Naive B cell (primary cell): Measurements from ENCODE around the gene STAT5B. TPM values are rescaled to one million over a fixed set of nuclear protein-coding genes. Genes with fewer than 3 reads are reported as not detected.
A peak's percentile ranks its signal among the peaks of the same experiment; 100 is the strongest.
"Not testable (repeated sequence)": the region's sequence is repeated elsewhere in the genome, so short reads cannot be mapped to it uniquely, and the experiment has no call there.

Experiments used
- ATAC-seq, 2 donors: fragments of 150-1000 bp; cut with Tn5 transposase; 2 replicates each; pipeline ENCODE4 v1.10.0; 2021; ENCODE audit warnings: low read depth in 2 of 2, mild to moderate bottlenecking in 2 of 2, moderate library complexity in 2 of 2
- DNase-seq: peaks from one replicate; pipeline ENCODE4 v3.0.0; 2022
- H3K27ac Mint-ChIP-seq, 6 donors: one replicate each; pipeline ENCODE4 v1.8.0; 2020 to 2022; ENCODE audit warnings: mild to moderate bottlenecking in 6 of 6, mixed read lengths in 6 of 6, moderate library complexity in 5 of 6, inconsistent platforms in 2 of 6
- H3K27me3 Mint-ChIP-seq, 3 donors: one replicate each; pipeline ENCODE4 v1.8.0; 2021 to 2022; ENCODE audit warnings: mixed read lengths in 3 of 3, mild to moderate bottlenecking in 1 of 3
- H3K36me3 Mint-ChIP-seq, 2 donors: one replicate each; pipeline ENCODE4 v1.8.0; 2020 to 2022; ENCODE audit warnings: mixed read lengths in 2 of 2, inconsistent platforms in 1 of 2, mild to moderate bottlenecking in 1 of 2
- H3K4me1 Mint-ChIP-seq, 3 donors: one replicate each; pipeline ENCODE4 v1.8.0; 2020 to 2022; ENCODE audit warnings: mixed read lengths in 3 of 3, inconsistent platforms in 1 of 3, mild to moderate bottlenecking in 1 of 3, moderate library complexity in 1 of 3
- H3K4me3 Mint-ChIP-seq, 8 donors: one replicate each; pipeline ENCODE4 v1.8.0; 2020 to 2022; ENCODE audit warnings: mild to moderate bottlenecking in 8 of 8, mixed read lengths in 8 of 8, moderate library complexity in 8 of 8, inconsistent platforms in 2 of 8
- H3K9me3 Mint-ChIP-seq, 7 donors: one replicate each; pipeline ENCODE4 v1.8.0; 2020 to 2022; ENCODE audit warnings: mixed read lengths in 7 of 7, mild to moderate bottlenecking in 5 of 7, inconsistent platforms in 2 of 7, moderate library complexity in 1 of 7
- polyA plus RNA-seq, 6 donors: library from polyadenylated mRNA; unstranded; fragments of 300-500 nt; fragmentation: Illumina TruSeq; gene quantifications; one replicate each; pipeline ENCODE4 v1.2.3, GENCODE V29; 2021; ENCODE audit warnings: low read depth in 6 of 6

STAT5B gene
- polyA plus RNA-seq, 6 donors from 2014 or later = 22.8 to 52.6 (median 42.6) TPM

GRCh38 chr17:42198897-42199296 is 77.3 kb downstream of the STAT5B start:
- ATAC-seq (peak; percentile 93 to 94), DNase-seq (peak; percentile 81)
- peak overlapping the region; percentile 97 to 99 (median 98) for H3K27ac Mint-ChIP-seq
- H3K4me1 Mint-ChIP-seq = peaks cover 17 to 33% (median 19%) of the 10 kb centered on the region in 3 donors
- H3K36me3 Mint-ChIP-seq = peaks cover 0 to 16% of the 10 kb centered on the region in 2 donors
- H3K9me3 Mint-ChIP-seq = no peaks in the 10 kb centered on the region
- no peaks in the 10 kb centered on the region for H3K27me3 Mint-ChIP-seq
- peak overlapping the region in 5 of 8 donors; percentile 3 to 73 (median 49) for H3K4me3 Mint-ChIP-seq

GRCh38 chr17:42197564-42198156 is 78.5 kb downstream of the STAT5B start:
- peak overlapping the region; percentile 72 to 93 (median 83) for H3K27ac Mint-ChIP-seq
- no peak for ATAC-seq
- DNase-seq = no peak
- peak overlapping the region in 1 of 8 donors; percentile 71 for H3K4me3 Mint-ChIP-seq
- no peaks in the 10 kb centered on the region for H3K9me3 Mint-ChIP-seq
- peaks cover 0 to 16% of the 10 kb centered on the region in 2 donors for H3K36me3 Mint-ChIP-seq
- peaks cover 24 to 42% (median 32%) of the 10 kb centered on the region in 3 donors for H3K4me1 Mint-ChIP-seq
- H3K27me3 Mint-ChIP-seq = no peaks in the 10 kb centered on the region

- Mint-ChIP-seq H3K27me3 (no peaks in the 10 kb centered on the region), H3K9me3 (peaks cover 0 to 1% (median 0%) of the 10 kb centered on the region in 7 donors), H3K4me1 (peaks cover 33 to 48% (median 36%) of the 10 kb centered on the region in 3 donors), H3K27ac (peak within 1 kb of the TSS; percentile 58 to 99 (median 97)), H3K36me3 (no peaks in the 10 kb centered on the region), H3K4me3 (peak within 1 kb of the TSS; percentile 92 to 99 (median 96))
- peak; percentile 81 for DNase-seq
- ATAC-seq = peak; percentile 73 to 80
Observed at GRCh38 chr17:42193969-42194899, 82.0 kb downstream of the STAT5B start, which contains the start of gene GHDC. GHDC (minus strand) TSS chr17:42194494; CDS start chr17:42193581, 913 bp downstream.

GRCh38 chr17:42193216-42193968 is 82.8 kb downstream of the STAT5B start:
- Mint-ChIP-seq H3K4me3 (peak overlapping the region; percentile 92 to 99 (median 96)), H3K36me3 (no peaks in the 10 kb centered on the region), H3K9me3 (peaks cover 0 to 1% (median 0%) of the 10 kb centered on the region in 7 donors), H3K4me1 (peaks cover 32 to 45% (median 37%) of the 10 kb centered on the region in 3 donors), H3K27me3 (no peaks in the 10 kb centered on the region), H3K27ac (peak overlapping the region; percentile 18 to 99 (median 96))
- DNase-seq (no peak), ATAC-seq (no peak)

GRCh38 chr17:42192189-42193126 is 83.7 kb downstream of the STAT5B start:
- DNase-seq = no peak
- Mint-ChIP-seq H3K4me1 (peaks cover 32 to 42% (median 36%) of the 10 kb centered on the region in 3 donors), H3K27ac (peak overlapping the region in 3 of 6 donors; percentile 60 to 74 (median 60)), H3K36me3 (no peaks in the 10 kb centered on the region), H3K4me3 (peak overlapping the region; percentile 56 to 98 (median 94)), H3K27me3 (no peaks in the 10 kb centered on the region), H3K9me3 (peaks cover 0 to 1% (median 0%) of the 10 kb centered on the region in 7 donors)
- ATAC-seq = no peak

DNA sequence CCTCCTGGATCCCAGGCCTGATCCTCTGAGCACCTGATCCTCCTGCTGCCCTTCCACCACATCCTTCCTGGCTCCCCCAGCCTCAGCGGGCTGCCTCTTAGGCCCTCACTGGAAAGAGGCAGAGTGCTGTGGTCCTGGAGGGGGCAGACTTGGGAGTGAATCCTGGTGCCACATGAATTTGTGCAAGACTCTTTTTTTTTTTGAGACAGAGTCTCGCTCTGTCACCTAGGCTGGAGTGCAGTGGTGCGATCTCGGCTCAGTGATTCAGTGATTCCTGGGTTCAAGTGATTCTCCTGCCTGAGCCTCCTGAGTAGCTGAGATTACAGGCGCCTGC is 84.9 kb downstream of the STAT5B start:
- H3K27ac Mint-ChIP-seq = no peak overlapping the region
- H3K4me3 Mint-ChIP-seq = no peak overlapping the region
- no peak for ATAC-seq
- H3K9me3 Mint-ChIP-seq = peaks cover 0 to 1% (median 0%) of the 10 kb centered on the region in 7 donors
- peaks cover 32 to 40% (median 36%) of the 10 kb centered on the region in 3 donors for H3K4me1 Mint-ChIP-seq
- no peak for DNase-seq
- no peaks in the 10 kb centered on the region for H3K27me3 Mint-ChIP-seq
- no peaks in the 10 kb centered on the region for H3K36me3 Mint-ChIP-seq

- peak overlapping the region in 3 of 6 donors; percentile 15 to 75 (median 72) for H3K27ac Mint-ChIP-seq
- no peaks in the 10 kb centered on the region for H3K36me3 Mint-ChIP-seq
- DNase-seq (no peak), ATAC-seq (no peak)
- no peaks in the 10 kb centered on the region for H3K27me3 Mint-ChIP-seq
- H3K4me1 Mint-ChIP-seq = peaks cover 32 to 40% (median 36%) of the 10 kb centered on the region in 3 donors
- H3K4me3 Mint-ChIP-seq = peak overlapping the region in 2 of 8 donors; percentile 42 to 51
- H3K9me3 Mint-ChIP-seq = peaks cover 0 to 1% (median 0%) of the 10 kb centered on the region in 7 donors
Observed at GRCh38 chr17:42190491-42191274, 85.5 kb downstream of the STAT5B start.

DNA sequence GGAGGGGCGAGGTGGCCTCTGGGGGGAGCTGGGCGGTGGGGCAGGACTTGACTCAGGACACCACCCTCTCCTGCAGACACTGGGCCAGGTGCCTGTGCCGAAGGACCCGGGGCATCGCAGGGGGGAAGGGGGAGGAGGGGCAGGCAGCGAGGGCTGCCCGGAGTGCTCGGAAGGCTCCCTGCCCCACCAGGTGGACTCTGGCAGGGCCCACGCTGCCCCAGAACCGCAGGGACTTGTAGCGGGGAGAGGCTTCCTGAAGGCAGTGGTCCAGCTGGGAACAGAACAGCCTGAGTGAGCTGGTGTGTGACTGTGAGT is 86.6 kb downstream of the STAT5B start:
- Mint-ChIP-seq H3K27ac (no peak overlapping the region), H3K9me3 (peaks cover 0 to 1% (median 0%) of the 10 kb centered on the region in 7 donors), H3K36me3 (no peaks in the 10 kb centered on the region), H3K4me1 (peaks cover 36 to 45% (median 39%) of the 10 kb centered on the region in 3 donors), H3K4me3 (peak overlapping the region in 1 of 8 donors; percentile 47), H3K27me3 (no peaks in the 10 kb centered on the region)
- DNase-seq = no peak
- ATAC-seq = no peak

DNA sequence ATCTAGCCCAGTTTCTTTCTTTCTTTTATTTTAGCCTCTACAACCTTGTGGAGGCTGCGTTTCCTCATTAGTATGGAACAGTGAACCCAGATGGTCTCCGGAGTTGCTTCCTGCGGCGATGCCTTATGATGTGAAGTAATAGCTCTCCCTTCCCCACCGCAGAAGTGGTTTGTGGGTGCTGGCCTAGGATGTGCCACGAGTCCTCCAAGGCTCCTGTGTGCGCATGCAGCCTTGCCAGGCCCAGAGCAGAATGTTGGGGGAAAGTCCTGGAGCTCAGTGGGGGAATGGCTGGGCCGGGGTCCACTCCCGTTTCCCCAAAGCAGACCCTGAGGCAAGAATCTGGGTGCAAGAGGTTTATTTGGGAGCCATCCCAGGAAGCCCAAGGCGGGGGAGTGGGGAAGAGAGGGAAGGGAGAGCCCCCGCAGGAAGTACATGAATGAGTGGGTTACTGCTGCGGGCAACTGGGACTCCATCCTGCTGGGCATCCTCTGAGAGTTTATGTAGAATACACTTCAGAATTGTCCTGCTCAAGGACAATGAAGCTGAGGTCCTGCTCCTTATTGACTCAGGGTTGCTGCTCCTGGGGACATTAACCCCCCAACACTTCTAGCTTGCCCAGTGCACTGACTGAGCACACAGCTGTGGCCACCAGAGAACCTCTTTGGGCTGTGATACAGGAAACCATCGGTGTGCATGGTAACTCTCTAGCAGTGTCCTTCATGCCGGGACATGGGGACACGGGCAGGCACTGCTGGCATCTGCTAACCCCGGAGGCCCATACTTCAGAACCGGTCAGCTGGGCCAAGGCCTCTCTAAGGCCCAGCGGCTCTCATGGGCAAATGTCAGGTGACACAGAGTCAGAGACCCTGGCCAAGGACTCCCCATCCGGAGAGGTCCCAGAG is 87.2 kb downstream of the STAT5B start:
- no peaks in the 10 kb centered on the region for H3K27me3 Mint-ChIP-seq
- peaks cover 34 to 41% (median 38%) of the 10 kb centered on the region in 3 donors for H3K4me1 Mint-ChIP-seq
- DNase-seq (no peak), ATAC-seq (no peak)
- peak overlapping the region in 3 of 8 donors; percentile 15 to 47 (median 37) for H3K4me3 Mint-ChIP-seq
- H3K36me3 Mint-ChIP-seq = no peaks in the 10 kb centered on the region
- H3K9me3 Mint-ChIP-seq = peaks cover 0 to 1% (median 0%) of the 10 kb centered on the region in 7 donors
- peak overlapping the region in 4 of 6 donors; percentile 49 to 84 (median 70) for H3K27ac Mint-ChIP-seq

DNA sequence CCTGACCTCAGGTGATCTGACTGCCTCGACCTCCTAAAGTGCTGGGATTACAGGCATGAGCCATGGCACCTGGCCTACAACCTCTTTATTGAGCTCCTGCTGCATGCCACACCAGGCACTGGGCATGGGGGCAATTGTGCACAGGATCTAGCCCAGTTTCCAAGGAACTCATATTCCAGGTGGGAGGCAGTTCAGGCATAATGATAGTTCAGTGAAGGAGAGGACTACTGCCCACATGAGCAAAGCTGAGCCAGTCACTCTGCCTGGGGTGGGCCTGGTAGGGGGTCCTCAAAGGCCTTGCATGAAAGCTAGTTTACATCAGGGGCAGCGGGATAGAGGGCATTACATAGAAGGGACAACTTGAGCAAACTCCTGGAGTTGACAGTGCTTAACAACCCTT is 88.4 kb downstream of the STAT5B start:
- H3K27ac Mint-ChIP-seq = peak overlapping the region in 3 of 6 donors; percentile 47 to 67 (median 52)
- H3K9me3 Mint-ChIP-seq = peaks cover 0 to 1% (median 0%) of the 10 kb centered on the region in 7 donors
- ATAC-seq (no peak), DNase-seq (no peak)
- no peaks in the 10 kb centered on the region for H3K27me3 Mint-ChIP-seq
- no peak overlapping the region for H3K4me3 Mint-ChIP-seq
- peaks cover 36 to 42% (median 36%) of the 10 kb centered on the region in 3 donors for H3K4me1 Mint-ChIP-seq
- H3K36me3 Mint-ChIP-seq = no peaks in the 10 kb centered on the region

- H3K27me3 Mint-ChIP-seq, H3K9me3 Mint-ChIP-seq, H3K36me3 Mint-ChIP-seq, ATAC-seq, DNase-seq: not testable (repeated sequence)
- peaks cover 32 to 46% (median 37%) of the 10 kb centered on the region in 3 donors for H3K4me1 Mint-ChIP-seq
- H3K4me3 Mint-ChIP-seq = peak overlapping the region in 5 of 8 donors; percentile 29 to 87 (median 56)
- H3K27ac Mint-ChIP-seq = peak overlapping the region in 4 of 6 donors; percentile 29 to 93 (median 88)
Observed at GRCh38 chr17:42186191-42186590, 90.0 kb downstream of the STAT5B start.
